GM12801 (cell line): ENCODE results near the gene MGAT5.

ENCODE experiments used
- TF ChIP-seq, protein P1 (sequence below): IDR thresholded peaks from one replicate; pipeline ENCODE4 v1.5.1; 2011; ENCODE audit warnings: control low read depth; ENCODE audit not compliant: insufficient read length; ENCODE audit errors: extremely low read depth

MGAT5 gene

DNA sequence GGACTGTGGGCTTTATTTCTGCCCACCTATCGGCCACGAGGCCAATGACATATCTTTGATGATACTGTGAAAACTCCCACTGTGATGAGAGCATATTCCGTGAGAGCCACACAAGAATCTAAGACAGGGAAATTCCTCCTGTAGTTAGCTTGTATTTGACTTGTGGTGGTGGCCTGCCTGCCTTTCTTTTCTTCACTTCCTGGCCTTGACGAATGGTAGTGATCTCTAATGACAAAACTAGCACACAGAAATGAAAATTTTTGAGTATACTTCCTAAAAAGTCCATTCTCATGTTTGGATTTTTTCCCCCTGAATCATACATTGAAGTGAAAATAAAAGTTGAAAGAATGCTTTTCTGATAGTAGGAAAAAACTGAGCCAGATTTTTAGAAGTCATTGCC lies 94.4 kb downstream of the MGAT5 start:
- TF ChIP-seq, protein P1, sequence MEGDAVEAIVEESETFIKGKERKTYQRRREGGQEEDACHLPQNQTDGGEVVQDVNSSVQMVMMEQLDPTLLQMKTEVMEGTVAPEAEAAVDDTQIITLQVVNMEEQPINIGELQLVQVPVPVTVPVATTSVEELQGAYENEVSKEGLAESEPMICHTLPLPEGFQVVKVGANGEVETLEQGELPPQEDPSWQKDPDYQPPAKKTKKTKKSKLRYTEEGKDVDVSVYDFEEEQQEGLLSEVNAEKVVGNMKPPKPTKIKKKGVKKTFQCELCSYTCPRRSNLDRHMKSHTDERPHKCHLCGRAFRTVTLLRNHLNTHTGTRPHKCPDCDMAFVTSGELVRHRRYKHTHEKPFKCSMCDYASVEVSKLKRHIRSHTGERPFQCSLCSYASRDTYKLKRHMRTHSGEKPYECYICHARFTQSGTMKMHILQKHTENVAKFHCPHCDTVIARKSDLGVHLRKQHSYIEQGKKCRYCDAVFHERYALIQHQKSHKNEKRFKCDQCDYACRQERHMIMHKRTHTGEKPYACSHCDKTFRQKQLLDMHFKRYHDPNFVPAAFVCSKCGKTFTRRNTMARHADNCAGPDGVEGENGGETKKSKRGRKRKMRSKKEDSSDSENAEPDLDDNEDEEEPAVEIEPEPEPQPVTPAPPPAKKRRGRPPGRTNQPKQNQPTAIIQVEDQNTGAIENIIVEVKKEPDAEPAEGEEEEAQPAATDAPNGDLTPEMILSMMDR: no peak

DNA sequence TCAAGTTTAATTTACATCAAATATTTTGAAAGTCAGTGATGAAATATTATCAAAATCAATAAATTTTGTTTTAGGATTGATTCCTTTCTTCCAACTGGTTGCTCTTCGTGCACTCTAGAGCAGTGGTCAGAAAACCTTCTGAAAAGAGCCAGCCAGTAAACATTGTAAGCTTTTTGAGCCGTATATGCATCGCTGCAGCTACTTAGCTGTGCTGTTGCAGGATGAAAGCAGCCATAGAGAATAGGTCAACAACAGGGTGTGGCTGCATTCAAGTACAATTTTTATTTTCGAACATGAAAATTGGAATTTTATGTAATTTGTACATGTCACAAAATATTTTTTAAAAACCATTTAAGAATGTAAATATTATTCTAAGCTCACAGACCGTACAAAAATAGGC lies 94.9 kb downstream of the MGAT5 start:
- TF ChIP-seq, protein P1: no peak

DNA sequence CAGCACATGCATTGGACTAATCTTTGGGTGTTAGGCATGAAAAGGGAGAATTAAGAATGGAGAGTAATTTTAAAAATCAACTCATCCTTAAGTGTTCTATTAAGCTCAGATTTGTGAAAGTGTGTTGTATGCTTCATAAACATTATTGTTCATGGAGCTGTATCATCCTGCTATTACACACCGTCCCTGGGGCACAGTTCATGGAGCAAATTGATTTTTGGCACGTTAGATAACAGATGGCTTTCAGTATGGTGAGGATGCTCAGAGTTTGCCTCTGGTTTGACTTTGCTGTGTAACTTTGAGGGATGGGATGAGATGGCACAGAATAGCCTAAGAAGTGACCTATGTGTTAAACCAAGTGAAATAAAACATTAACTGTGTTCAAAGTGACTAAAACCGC lies 97.1 kb downstream of the MGAT5 start:
- TF ChIP-seq, protein P1: no peak

DNA sequence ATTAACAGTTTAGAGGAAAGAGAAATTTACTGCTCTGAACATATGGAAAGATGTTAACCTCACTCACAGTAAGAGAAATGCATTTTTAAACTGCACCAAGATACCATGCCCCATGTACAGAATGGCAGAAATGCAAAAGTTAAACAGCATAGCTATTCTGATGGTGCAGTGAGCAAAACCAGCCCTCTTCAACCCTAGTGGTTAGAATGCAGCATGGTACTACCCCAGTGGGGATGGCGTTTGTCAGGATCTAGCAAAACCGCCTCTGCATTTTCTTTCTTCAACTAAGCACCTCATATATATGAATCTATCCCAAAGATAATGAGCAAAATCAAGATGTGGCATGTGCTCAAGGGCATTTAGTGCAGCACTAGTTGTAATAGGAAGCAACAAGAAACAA lies 98.0 kb downstream of the MGAT5 start:
- TF ChIP-seq, protein P1: no peak

DNA sequence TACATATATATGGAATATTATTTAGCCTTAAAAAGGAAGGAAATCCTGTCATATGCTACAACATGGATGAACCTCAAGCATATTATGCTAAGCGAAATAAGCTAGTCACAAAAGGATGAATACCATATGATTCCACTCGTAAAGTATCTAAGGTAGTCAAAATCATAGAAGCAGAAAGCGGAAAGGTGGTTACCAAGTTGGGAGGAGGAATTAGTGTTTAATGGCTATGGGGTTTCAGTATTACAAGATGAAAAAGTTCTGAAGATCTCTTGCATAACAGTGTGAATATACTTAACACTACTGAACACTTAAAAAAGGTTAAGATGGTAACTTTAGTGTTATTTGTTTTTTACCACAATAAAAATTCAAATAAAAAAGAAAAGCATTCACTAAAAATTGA lies 99.0 kb downstream of the MGAT5 start:
- TF ChIP-seq, protein P1: no peak

DNA sequence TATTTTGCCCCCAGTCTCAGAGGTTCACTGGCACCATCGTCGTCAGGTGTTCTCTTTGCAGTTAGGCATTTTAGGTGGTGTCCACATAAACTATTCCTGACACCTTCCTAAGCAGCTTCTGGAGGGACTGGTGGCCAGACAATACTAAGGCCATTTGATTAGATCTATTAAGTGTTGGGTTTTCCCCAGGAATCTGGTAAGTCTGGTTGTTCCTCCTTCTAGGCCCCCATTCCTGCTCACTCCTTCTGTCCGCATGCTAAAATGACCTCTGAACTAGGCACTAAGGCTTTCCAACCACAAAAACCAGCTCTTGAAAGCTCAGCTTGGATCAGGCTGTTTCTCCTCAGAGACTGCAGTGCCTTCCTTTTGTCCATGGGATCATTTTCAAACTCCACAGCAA lies 100.7 kb downstream of the MGAT5 start:
- TF ChIP-seq, protein P1: no peak

DNA sequence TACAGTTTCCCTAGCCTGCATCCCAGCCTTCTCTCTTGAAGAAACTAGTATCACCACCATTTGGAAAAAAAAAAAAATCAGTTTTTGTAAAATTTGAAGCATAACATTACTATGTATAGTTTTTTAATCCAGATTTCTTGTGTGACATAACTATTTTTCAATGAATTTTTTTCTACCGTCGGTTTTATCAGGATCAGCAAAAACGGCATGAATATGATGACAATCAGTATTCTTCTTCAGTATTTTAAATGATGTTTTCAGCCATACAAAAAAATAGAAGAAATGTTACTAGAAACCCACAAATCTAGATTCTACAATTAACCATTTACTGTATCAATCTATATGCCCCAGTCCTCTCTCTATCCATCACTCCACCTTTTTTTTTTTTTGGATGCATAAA lies 103.9 kb downstream of the MGAT5 start:
- TF ChIP-seq, protein P1: no peak

DNA sequence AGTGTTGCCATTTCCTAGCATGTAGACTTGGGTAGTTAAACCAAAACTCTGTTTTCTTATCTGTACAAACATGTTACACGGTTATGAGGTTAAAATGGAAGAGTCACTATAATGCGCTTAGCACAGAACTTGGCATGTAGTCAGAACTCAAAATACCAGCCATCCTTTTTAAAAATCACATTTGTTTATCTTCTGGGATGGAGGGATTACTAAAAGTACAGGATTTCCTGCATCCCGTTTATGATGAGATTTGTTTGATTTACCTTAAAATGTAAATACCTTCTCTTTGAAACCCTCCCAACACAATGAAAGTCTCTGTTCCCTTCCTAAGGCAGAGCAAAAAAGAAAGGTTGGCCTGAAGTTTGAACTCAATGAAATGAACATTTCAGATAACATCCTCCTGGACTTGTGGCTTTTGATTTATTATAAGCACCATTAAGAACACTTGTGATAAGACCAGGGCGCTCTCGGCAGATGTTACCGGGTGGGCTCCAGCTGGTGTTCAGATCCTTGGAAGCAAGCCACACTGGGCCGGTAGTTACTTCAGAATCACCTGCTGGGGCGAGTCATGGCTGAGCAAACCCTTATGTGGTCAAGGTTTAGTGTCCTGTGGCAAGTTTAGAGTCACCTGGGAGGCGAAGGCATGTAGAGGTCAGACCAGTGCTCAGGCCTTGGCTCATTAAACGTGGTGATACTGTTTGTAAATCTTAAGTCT lies 105.7 kb downstream of the MGAT5 start:
- TF ChIP-seq, protein P1: no peak
